Neuron (in vitro differentiated cells): ENCODE data around the gene WDR31.
"Not testable (repeated sequence)": the region's sequence is repeated elsewhere in the genome, so short reads cannot be mapped to it uniquely, and the experiment has no call there.

Experiments
- H2AFZ ChIP-seq: one replicate; pipeline ENCODE4 v1.6.1; 2013; ENCODE audit warnings: low read depth, mild to moderate bottlenecking, inconsistent platforms, low read length, moderate library complexity
- H3K27me3 ChIP-seq: one replicate; pipeline ENCODE4 v1.6.1; 2013; ENCODE audit warnings: low read length; ENCODE audit not compliant: insufficient read depth
- H3K36me3 ChIP-seq: one replicate; pipeline ENCODE4 v1.6.1; 2013; ENCODE audit warnings: low read length; ENCODE audit not compliant: insufficient read depth
- H3K4me1 ChIP-seq: one replicate; pipeline ENCODE4 v1.6.1; 2013; ENCODE audit warnings: low read length; ENCODE audit not compliant: insufficient read depth
- H3K4me3 ChIP-seq: 2 replicates; pipeline ENCODE4 v1.5.1; 2013; ENCODE audit warnings: mild to moderate bottlenecking, low read length, moderate library complexity
- H3K9me3 ChIP-seq: one replicate; pipeline ENCODE4 v1.6.1; 2013; ENCODE audit warnings: low read length

WDR31 gene

DNA sequence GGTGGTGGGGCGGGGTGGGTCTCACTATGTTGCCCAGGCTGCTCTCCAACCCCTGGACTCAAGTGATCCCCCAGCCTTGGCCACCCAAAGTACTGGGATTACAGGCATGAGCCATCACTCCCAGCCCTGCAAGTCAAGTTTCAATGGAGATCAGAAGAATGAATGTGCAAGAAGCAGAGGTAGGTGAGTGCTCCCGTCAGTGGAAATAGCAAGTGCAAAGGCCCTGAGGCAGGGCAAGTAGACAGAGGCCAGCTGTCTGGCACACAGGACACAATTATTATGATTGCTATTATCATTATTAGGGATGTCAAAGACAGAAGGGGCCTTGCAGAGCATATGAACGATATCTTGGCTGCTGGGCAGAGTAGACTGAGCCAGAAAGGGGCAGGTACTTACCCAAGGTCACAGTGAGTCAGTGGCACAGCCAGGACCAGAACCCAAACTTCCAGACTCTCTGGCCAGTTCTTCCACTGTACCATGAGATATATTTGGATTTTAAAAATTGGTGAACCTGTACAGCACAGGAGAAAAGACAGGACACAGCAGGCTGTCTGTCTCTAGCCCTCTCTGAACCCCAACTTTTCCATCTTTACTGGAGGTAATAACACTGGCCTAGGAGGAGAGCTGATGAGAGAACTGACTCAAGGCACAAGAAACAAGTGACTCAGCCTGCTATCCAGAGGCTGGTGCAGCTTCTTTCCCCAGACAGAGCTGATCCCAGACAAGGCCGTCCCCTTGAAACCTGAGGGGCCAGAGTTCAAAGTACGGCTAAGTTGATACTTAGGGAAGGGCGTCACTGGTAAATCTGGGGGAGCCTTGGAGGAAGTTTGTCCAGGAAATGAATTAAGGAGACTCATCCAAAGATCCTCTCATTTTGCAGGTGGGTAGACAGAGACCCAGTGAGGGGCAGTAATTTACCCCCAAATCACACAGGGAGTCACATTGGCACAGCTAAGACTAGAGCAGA lies 35.3 kb upstream of the WDR31 start:
- no peaks in the 10 kb centered on the region for H3K27me3 ChIP-seq
- H3K9me3 ChIP-seq = no peaks in the 10 kb centered on the region
- H3K4me3 ChIP-seq = no peak overlapping the region
- peaks cover 3% of the 10 kb centered on the region for H3K4me1 ChIP-seq
- H2AFZ ChIP-seq = no peak overlapping the region
- peaks cover 6% of the 10 kb centered on the region for H3K36me3 ChIP-seq

DNA sequence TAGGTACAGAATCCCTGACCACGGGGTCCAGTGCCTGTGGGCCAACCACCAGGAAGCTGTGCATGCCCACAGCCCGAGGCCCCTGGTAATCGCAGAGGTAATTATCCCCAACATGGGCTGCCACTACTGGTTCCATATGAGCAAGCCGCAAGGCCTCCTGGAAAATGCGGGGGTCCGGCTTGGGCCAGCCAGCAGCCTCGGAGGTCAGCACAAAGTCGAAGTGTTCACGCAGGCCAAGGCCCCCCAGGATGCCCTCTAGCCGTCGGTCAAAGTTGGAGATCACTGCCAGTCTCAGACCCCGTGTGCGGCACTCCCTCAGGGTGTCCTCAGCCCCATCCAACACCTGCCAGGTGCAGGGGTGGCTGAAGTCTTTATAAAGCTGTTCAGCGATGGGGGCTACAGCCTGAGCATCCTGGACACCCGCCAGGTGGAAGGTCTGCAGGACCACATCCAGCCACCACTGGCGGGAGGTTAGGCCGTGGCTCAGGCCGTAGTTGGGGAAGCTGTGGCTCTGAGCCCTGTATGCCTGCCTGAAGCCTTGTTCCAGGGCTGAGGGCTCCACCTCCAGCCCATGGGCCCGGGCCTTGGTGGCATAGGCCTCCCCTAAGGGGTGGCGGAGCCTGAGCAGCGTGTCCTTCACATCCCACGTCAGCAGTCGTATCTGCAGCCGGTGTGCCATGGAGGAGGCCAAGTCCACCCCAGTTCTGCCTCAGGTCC lies 33.8 kb upstream of the WDR31 start:
- Histone ChIP-seq H3K36me3 (peaks cover 6% of the 10 kb centered on the region), H3K9me3 (no peaks in the 10 kb centered on the region), H3K4me3 (no peak overlapping the region), H3K27me3 (no peaks in the 10 kb centered on the region), H2AFZ (no peak overlapping the region), H3K4me1 (no peaks in the 10 kb centered on the region)

- Histone ChIP-seq H3K9me3 (no peaks in the 10 kb centered on the region), H3K36me3 (peaks cover 6% of the 10 kb centered on the region), H2AFZ (no peak overlapping the region), H3K4me3 (no peak overlapping the region), H3K4me1 (no peaks in the 10 kb centered on the region), H3K27me3 (no peaks in the 10 kb centered on the region)
Measured at GRCh38 chr9:113373256-113373655, 33.2 kb upstream of the WDR31 start.

DNA sequence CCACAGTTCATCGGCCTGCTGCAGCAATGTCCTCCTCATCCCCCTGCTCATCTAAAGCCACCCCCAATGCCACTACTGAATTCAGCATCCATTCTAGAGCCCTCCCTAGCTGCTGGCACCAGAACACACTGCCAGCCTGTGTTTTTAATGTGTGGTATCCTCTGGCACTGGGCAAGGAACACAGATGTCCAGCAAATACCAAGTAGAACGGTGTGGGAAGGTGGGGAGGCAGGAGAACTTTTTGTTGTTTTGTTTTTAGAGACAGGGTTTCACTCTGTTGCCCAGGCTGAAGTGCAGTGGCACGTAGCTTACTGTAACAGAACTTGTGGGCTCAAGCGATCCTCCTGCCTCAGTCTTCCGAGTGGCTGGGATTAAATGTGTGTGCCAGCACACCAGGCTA lies 32.0 kb upstream of the WDR31 start:
- Histone ChIP-seq H3K36me3 (peaks cover 6% of the 10 kb centered on the region), H2AFZ (no peak overlapping the region), H3K9me3 (no peaks in the 10 kb centered on the region), H3K4me1 (no peaks in the 10 kb centered on the region), H3K27me3 (no peaks in the 10 kb centered on the region), H3K4me3 (no peak overlapping the region)

DNA sequence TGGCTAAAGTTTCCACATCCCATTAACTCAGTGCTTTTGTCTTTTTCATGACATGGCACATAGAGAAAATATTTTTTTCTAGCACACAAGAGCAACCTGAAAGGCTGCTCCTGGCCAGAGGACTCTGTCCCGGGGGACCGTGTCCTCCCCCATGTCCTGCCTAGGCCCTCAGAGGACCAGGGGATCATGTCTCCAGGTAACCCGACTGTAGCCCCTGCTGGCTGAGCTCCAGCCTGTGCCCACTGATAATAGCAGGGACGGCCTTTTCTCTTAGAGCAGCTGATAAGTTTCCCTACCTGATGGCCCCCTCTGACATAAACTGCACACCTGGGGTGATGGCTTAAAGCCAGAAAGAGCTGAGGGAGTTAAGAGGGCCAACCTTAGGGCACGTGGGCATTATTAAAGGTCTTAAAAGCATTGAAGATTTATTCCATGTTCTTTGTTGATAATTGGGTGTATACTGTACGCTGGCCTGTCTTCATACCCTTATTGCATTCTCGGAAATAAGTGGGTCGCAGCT lies 30.8 kb upstream of the WDR31 start:
- Histone ChIP-seq H3K4me3 (no peak overlapping the region), H2AFZ (no peak overlapping the region), H3K27me3 (no peaks in the 10 kb centered on the region), H3K4me1 (no peaks in the 10 kb centered on the region), H3K36me3 (peaks cover 6% of the 10 kb centered on the region), H3K9me3 (no peaks in the 10 kb centered on the region)

- H2AFZ ChIP-seq = no peak overlapping the region
- H3K4me3 ChIP-seq = no peak overlapping the region
- H3K4me1 ChIP-seq = no peaks in the 10 kb centered on the region
- peaks cover 6% of the 10 kb centered on the region for H3K36me3 ChIP-seq
- H3K9me3 ChIP-seq = no peaks in the 10 kb centered on the region
- no peaks in the 10 kb centered on the region for H3K27me3 ChIP-seq
Measured at GRCh38 chr9:113369855-113370140, 29.7 kb upstream of the WDR31 start.

GRCh38 chr9:113368982-113369854 lies 29.1 kb upstream of the WDR31 start:
- Histone ChIP-seq H3K27me3 (no peaks in the 10 kb centered on the region), H3K9me3 (no peaks in the 10 kb centered on the region), H3K4me1 (no peaks in the 10 kb centered on the region), H2AFZ (no peak overlapping the region), H3K4me3 (no peak overlapping the region), H3K36me3 (peaks cover 5% of the 10 kb centered on the region)

- H3K27me3 ChIP-seq = no peaks in the 10 kb centered on the region
- no peaks in the 10 kb centered on the region for H3K36me3 ChIP-seq
- no peaks in the 10 kb centered on the region for H3K4me1 ChIP-seq
Measured at GRCh38 chr9:113368348-113368981, 28.4 kb upstream of the WDR31 start.

DNA sequence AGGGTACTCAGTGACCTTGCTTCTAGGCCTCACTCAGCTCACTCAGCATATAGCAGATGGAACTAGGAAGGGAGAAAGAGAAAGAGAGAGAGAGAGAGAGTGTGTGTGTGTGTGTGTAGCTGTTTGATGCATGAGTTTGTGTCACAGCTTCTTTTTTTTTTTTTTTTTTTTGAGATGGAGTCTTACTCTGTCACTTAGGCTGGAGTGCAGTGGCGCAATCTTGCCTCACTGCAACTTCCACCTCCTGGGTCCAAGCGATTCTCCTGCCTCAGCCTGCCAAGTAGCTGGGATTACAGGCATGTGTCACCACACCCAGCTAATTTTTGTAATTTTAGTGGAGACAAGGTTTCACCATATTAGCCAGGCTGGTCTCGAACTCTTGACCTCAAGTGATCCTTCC lies 25.6 kb upstream of the WDR31 start:
- not testable (repeated sequence) for H3K27me3 ChIP-seq, H3K4me1 ChIP-seq, H3K36me3 ChIP-seq, H2AFZ ChIP-seq, H3K4me3 ChIP-seq, H3K9me3 ChIP-seq

More at GRCh38 chr9:113368348-113368981, 28.4 kb upstream of the WDR31 start:
- Histone ChIP-seq H3K4me3 (no peak overlapping the region), H2AFZ (no peak overlapping the region), H3K9me3 (no peaks in the 10 kb centered on the region)

- Histone ChIP-seq H3K4me3 (no peak overlapping the region), H3K36me3 (no peaks in the 10 kb centered on the region), H2AFZ (no peak overlapping the region), H3K27me3 (peaks cover 11% of the 10 kb centered on the region), H3K9me3 (no peaks in the 10 kb centered on the region), H3K4me1 (peaks cover 4% of the 10 kb centered on the region)
Measured at GRCh38 chr9:113364951-113365350, 24.9 kb upstream of the WDR31 start.

GRCh38 chr9:113363336-113363735 lies 23.3 kb upstream of the WDR31 start:
- Histone ChIP-seq H3K36me3 (no peaks in the 10 kb centered on the region), H3K9me3 (no peaks in the 10 kb centered on the region), H3K4me3 (no peak overlapping the region), H3K4me1 (peaks cover 4% of the 10 kb centered on the region), H2AFZ (no peak overlapping the region), H3K27me3 (peaks cover 11% of the 10 kb centered on the region)

DNA sequence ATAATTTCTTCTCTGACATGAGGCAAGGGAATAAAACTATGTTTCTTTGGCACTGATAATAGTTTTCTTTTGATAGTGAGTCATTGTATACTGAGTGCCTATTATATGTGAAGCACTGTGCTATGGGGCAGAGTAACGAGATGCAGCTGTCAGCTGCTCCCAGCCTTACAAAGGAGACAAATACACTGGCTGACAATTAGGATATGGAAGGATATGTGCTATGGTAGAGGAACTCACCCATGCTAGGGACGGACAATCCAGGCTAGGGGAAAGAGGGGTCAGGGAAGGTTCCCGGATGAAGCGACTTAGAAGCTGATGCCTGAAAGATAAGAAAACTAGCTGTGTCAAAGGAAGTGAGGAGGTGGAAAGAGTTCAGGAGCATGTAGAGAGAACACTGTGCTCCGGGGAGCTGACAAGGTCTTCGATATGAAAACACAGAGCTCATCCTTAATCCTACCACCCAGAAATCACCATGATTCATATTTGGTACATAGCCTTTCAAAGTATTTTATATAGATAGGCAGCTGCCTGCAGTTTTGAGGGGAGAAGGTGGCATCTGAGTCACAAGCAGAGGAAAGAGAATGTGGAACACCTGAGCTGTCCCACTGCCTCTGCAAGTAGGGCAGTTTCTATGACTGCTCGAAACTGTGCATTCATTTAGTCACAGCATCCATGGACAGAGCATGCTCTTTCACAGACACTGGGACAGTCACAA lies 21.4 kb upstream of the WDR31 start:
- H3K9me3 ChIP-seq = no peaks in the 10 kb centered on the region
- H3K4me1 ChIP-seq = peaks cover 4% of the 10 kb centered on the region
- H3K36me3 ChIP-seq = no peaks in the 10 kb centered on the region
- H2AFZ ChIP-seq = no peak overlapping the region
- H3K27me3 ChIP-seq = peaks cover 11% of the 10 kb centered on the region
- H3K4me3 ChIP-seq = no peak overlapping the region
